C4-2B (cell line): ENCODE data around the gene RNASEH1.

ENCODE experiments used
- H3K27ac ChIP-seq: fragments of 450-650 bp; 2 replicates; pipeline ENCODE4 v1.5.1; 2017
- ZFX ChIP-seq: fragments of 450-650 bp; IDR thresholded peaks from 2 replicates; pipeline ENCODE4 v1.6.1; 2017
- TF ChIP-seq, protein P1 (sequence below): fragments of 450-650 bp; conservative IDR thresholded peaks from 2 replicates; pipeline ENCODE4 v1.5.1; 2017; ENCODE audit warnings: mild to moderate bottlenecking

Gene RNASEH1

GRCh38 chr2:3543023-3543683 lies 15.0 kb downstream of the RNASEH1 start:
- TF ChIP-seq, protein P1, sequence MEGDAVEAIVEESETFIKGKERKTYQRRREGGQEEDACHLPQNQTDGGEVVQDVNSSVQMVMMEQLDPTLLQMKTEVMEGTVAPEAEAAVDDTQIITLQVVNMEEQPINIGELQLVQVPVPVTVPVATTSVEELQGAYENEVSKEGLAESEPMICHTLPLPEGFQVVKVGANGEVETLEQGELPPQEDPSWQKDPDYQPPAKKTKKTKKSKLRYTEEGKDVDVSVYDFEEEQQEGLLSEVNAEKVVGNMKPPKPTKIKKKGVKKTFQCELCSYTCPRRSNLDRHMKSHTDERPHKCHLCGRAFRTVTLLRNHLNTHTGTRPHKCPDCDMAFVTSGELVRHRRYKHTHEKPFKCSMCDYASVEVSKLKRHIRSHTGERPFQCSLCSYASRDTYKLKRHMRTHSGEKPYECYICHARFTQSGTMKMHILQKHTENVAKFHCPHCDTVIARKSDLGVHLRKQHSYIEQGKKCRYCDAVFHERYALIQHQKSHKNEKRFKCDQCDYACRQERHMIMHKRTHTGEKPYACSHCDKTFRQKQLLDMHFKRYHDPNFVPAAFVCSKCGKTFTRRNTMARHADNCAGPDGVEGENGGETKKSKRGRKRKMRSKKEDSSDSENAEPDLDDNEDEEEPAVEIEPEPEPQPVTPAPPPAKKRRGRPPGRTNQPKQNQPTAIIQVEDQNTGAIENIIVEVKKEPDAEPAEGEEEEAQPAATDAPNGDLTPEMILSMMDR = no peak
- no peak for TF ChIP-seq ZFX
- no peak overlapping the region for H3K27ac ChIP-seq

DNA sequence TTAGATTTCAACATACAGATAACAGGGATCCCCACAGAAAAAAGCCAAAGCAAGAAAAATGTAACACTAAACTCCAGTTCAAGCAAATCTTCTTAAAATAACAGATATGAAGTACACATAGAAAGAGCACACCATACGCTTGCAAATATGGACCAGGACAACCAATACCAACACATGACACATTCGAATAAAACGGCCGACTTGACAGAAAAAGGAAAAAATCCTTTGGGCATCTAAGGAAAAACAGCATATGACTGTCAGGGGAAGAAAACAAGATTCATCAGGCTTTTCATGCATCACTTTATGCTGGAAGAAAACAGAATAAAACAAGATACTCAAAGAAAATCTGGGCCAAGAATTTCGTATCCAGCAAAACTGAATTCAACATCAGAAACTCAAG lies 16.0 kb downstream of the RNASEH1 start:
- no peak for TF ChIP-seq ZFX
- TF ChIP-seq, protein P1 = no peak
- no peak overlapping the region for H3K27ac ChIP-seq

DNA sequence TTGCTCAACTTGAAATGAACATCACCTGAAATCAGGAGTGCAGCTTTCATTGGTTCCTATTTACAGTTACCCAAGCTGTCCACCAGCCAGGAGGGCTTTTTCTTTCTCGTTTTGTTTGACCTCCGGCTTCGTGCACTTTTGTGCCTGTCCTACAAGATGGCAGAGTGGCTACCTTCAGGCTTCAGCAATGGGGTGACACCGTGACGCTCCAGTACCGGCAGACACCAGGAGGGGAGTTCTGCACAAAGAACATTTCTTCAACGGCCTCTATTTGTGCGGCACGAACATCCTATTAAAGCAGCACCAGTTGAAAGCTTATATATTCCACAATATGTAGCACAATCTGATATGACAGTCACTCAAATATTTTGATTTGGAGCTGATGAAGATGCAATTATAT lies 18.3 kb downstream of the RNASEH1 start:
- H3K27ac ChIP-seq = no peak overlapping the region
- no peak for TF ChIP-seq ZFX
- TF ChIP-seq, protein P1 = no peak

GRCh38 chr2:3536682-3537632 lies 21.2 kb downstream of the RNASEH1 start:
- no peak overlapping the region for H3K27ac ChIP-seq
- no peak for TF ChIP-seq ZFX
- TF ChIP-seq, protein P1 = no peak; the same call in 1 of the 2 replicates

DNA sequence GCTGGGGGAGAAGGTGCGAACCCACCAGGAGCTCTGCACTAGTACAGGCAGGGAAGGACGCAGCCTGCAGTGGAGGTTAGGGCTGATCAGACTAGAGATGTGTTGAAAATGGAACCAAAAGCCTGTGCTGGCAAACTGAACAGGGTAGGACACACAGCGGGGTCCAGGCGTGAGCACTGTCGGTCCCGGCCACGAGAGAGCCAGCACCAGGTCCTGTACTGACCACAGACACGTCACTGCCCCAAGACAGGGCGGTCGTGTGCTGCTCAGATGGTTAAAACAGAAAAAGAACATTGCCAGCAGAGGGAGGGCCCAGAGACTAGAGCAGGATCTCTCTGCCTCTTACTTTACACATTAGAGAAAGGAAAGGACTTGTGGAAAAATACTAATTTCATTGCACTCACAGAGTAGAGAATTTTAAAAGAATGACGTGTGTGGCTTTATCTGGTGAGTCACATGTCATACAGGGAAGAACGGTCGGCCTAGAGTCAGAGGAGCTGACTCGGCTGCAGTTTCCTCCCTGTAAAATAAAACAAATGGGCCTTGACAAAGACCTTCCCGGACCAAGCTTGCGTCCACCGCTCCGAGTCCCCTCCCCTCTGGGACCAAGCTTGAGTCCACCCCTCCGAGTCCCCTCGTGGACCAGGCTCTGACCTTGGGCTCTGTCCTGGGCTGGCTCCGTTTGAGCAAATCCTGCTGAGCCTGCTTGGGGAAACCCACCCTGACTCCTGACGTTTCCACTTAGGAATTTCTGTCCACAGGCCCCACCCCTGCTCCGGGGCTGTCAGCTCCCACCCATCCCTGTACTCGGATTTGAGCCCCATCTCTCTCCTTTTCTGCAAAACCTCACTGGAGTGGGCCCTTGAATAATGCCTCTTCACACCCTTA lies 22.1 kb downstream of the RNASEH1 start:
- TF ChIP-seq, protein P1 = no peak
- no peak for TF ChIP-seq ZFX
- H3K27ac ChIP-seq = no peak overlapping the region

DNA sequence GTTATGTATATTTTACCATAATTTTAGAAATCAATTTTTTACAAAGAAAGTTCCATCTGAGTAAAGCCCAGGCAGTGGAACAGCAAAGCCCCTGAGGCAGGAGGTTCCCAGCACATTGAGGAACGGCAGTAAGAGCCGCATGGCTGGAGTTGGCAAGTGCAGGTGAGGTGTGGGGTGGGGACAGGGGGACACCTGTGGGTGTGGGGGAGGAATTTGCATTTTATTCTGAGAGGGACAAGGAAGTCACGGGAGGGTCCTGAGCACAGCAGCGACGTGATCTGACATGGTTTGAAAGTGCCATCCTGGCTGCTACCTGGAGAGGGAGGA lies 22.7 kb downstream of the RNASEH1 start:
- no peak overlapping the region for H3K27ac ChIP-seq

More for the DNA sequence above, 22.7 kb downstream of the RNASEH1 start:
- TF ChIP-seq, protein P1 = no peak
- no peak for TF ChIP-seq ZFX
